ENCODE results near the gene ZBTB24. TPM values are rescaled to one million over a fixed set of nuclear protein-coding genes. Genes with fewer than 3 reads are reported as not detected.

The ZBTB24 gene
- total and polyA plus RNA-seq, 2 donors from 2014 or later = 3.1 to 12.0 TPM

DNA sequence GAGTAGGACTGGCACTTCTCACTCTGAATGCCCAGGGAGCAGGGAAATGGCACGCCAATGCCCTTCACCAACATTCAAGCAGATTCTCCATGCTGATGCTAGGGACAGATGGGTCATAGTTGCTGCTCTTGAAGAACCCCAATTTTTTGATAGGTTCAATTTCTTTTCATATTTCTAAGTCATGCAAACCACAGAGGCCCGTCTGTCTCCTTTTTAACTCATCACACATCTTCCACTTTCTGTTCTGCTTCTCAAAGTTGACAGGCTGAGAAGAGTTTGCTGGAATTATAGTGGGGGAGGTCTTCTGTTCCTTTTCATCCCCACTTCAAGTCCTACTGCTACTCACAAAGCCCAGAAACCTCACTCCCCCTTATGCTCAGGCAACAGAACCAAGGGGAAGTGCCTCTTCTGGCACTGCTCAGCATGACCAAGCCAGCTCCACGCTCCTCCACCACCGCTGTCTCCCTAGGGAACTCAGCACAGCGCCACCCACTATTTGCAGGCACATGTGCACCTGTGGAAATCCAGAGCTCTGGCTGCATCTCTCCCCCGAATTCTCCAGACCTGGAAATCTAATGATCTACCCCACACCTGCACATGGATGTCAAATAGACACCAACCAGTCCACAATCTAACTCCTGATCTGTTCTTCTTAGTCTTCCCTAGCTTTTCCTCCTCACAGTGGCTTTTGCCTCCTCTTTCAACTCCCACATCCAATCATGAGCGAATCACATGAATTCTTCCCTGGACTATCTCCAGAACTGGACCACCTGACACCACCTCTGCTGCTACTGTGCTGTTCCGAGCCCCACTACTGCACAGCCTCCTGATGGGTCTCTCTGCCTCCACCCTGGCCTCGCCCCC lies 10.7 kb downstream of the ZBTB24 start:
- no peak for DNase-seq

DNA sequence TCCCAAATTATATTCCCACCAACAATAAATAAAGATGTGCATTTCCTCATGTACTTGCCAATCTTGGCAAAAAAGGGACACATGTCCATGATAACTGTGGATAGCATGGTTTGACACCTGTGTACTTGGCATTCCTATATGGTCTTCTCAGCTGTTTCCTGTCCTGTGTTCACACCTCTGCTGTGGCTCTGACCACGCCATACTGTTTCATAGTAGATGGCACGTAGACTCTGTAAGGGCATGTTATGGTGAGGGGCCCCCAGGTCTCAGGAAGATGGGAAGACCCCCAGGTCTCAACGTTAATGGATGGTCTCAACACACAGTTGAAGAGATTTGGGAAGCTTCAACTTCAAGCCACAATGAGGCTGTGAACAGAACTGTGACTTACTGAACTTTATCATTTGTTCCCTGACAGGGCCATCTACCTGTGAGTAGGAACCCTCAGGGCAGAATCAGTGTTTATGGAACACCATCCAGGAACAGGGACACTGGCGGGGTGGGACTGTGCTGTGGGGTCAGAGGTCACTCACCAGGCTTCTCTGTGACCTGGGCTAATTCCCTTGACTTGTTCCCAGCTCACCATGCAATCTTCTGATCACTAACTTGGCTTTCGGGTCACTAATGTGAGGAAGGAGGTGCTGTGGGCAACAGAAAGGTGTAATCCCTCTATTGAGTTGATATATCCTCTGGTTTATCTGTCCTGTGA lies 11.8 kb downstream of the ZBTB24 start:
- Histone ChIP-seq H3K27me3 (ENCODE audit: control insufficient read depth, insufficient read depth, low read length) (no peaks in the 10 kb centered on the region), H3K9ac (ENCODE audit: low read length in 3 of 3) (no peak overlapping the region), H3K4me3 (ENCODE audit: low read length in 3 of 3) (no peak overlapping the region), H3K27ac (ENCODE audit: low read depth in 2 of 2, low read length in 2 of 2) (no peak overlapping the region), H3K36me3 (ENCODE audit: control insufficient read depth in 2 of 3, insufficient read depth in 3 of 3, low read length in 3 of 3) (peaks cover 4 to 42% (median 39%) of the 10 kb centered on the region in 3 donors), H3K9me3 (ENCODE audit: control insufficient read depth in 2 of 3, insufficient read depth in 1 of 3, low read length in 3 of 3) (no peaks in the 10 kb centered on the region), H3K4me1 (ENCODE audit: control insufficient read depth in 2 of 3, insufficient read depth in 2 of 3, low read depth in 1 of 3, low read length in 3 of 3) (peaks cover 0 to 4% (median 1%) of the 10 kb centered on the region in 3 donors)
- intact Hi-C loops (cut with DNase I) = no loop called here
- DNase-seq (no peak), FAIRE-seq (no peak)
- TF ChIP-seq, protein P1, sequence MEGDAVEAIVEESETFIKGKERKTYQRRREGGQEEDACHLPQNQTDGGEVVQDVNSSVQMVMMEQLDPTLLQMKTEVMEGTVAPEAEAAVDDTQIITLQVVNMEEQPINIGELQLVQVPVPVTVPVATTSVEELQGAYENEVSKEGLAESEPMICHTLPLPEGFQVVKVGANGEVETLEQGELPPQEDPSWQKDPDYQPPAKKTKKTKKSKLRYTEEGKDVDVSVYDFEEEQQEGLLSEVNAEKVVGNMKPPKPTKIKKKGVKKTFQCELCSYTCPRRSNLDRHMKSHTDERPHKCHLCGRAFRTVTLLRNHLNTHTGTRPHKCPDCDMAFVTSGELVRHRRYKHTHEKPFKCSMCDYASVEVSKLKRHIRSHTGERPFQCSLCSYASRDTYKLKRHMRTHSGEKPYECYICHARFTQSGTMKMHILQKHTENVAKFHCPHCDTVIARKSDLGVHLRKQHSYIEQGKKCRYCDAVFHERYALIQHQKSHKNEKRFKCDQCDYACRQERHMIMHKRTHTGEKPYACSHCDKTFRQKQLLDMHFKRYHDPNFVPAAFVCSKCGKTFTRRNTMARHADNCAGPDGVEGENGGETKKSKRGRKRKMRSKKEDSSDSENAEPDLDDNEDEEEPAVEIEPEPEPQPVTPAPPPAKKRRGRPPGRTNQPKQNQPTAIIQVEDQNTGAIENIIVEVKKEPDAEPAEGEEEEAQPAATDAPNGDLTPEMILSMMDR (IDR thresholded peaks at IDR 0.05; ENCODE audit: borderline replicate concordance, extremely low read depth, insufficient read depth) = no peak

More for the DNA sequence above, 10.7 kb downstream of the ZBTB24 start:
- no peaks in the 10 kb centered on the region for H3K9me3 ChIP-seq (ENCODE audit: control insufficient read depth in 2 of 3, insufficient read depth in 1 of 3, low read length in 3 of 3)
- H3K27ac ChIP-seq (ENCODE audit: low read depth in 2 of 2, low read length in 2 of 2) = no peak overlapping the region
- TF ChIP-seq, protein P1 (IDR thresholded peaks at IDR 0.05; ENCODE audit: borderline replicate concordance, extremely low read depth, insufficient read depth) = no peak
- no peak overlapping the region for H3K4me3 ChIP-seq (ENCODE audit: low read length in 3 of 3)
- intact Hi-C loops (cut with DNase I) = no loop called here
- peaks cover 0 to 3% (median 0%) of the 10 kb centered on the region in 3 donors for H3K4me1 ChIP-seq (ENCODE audit: control insufficient read depth in 2 of 3, insufficient read depth in 2 of 3, low read depth in 1 of 3, low read length in 3 of 3)
- H3K36me3 ChIP-seq (ENCODE audit: control insufficient read depth in 2 of 3, insufficient read depth in 3 of 3, low read length in 3 of 3) = peaks cover 4 to 39% (median 37%) of the 10 kb centered on the region in 3 donors
- H3K27me3 ChIP-seq (ENCODE audit: control insufficient read depth, insufficient read depth, low read length) = no peaks in the 10 kb centered on the region
- FAIRE-seq = no peak
- no peak overlapping the region for H3K9ac ChIP-seq (ENCODE audit: low read length in 3 of 3)

DNA sequence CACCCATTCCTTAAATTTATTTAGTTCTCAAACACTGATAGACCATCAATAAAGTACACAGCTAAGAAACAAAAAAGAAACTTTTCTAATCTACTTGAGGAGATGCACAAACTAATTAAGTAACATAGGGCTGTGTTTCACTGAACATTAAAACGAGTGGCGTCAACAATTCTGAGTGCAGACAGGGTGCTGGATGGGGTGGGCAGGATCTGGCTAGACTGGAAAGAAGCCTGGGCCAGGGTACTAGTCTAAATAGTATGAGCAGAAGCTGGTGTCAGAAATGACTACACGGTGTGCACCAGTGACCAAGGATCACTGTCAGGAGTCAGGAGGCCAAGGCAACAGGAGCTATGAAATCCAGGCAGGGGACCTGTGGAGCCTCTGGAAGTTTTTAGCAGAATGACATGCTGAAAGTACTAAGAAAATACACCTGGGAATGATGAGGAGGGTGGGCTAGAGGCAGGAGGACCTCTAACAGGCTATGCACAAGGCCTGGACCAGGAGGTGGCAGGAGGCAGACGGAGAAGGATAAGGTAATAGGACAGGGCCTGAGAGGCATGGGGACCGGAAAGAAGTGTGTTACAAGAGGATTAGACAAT lies 13.3 kb downstream of the ZBTB24 start:
- peaks cover 0 to 12% (median 9%) of the 10 kb centered on the region in 3 donors for H3K4me1 ChIP-seq (ENCODE audit: control insufficient read depth in 2 of 3, insufficient read depth in 2 of 3, low read depth in 1 of 3, low read length in 3 of 3)
- H3K4me3 ChIP-seq (ENCODE audit: low read length in 3 of 3) = no peak overlapping the region
- FAIRE-seq (no peak), DNase-seq (no peak)
- intact Hi-C loops (cut with DNase I) = no loop called here
- no peak overlapping the region for H3K9ac ChIP-seq (ENCODE audit: low read length in 3 of 3)
- no peaks in the 10 kb centered on the region for H3K9me3 ChIP-seq (ENCODE audit: control insufficient read depth in 2 of 3, insufficient read depth in 1 of 3, low read length in 3 of 3)
- no peaks in the 10 kb centered on the region for H3K27me3 ChIP-seq (ENCODE audit: control insufficient read depth, insufficient read depth, low read length)
- no peak overlapping the region for H3K27ac ChIP-seq (ENCODE audit: low read depth in 2 of 2, low read length in 2 of 2)
- peaks cover 10 to 44% (median 39%) of the 10 kb centered on the region in 3 donors for H3K36me3 ChIP-seq (ENCODE audit: control insufficient read depth in 2 of 3, insufficient read depth in 3 of 3, low read length in 3 of 3)
- TF ChIP-seq, protein P1 (IDR thresholded peaks at IDR 0.05; ENCODE audit: borderline replicate concordance, extremely low read depth, insufficient read depth) = no peak
